ENCODE measurements around the gene STPG3.
A peak's percentile ranks its signal among the peaks of the same experiment; 100 is the strongest.

STPG3 gene

DNA sequence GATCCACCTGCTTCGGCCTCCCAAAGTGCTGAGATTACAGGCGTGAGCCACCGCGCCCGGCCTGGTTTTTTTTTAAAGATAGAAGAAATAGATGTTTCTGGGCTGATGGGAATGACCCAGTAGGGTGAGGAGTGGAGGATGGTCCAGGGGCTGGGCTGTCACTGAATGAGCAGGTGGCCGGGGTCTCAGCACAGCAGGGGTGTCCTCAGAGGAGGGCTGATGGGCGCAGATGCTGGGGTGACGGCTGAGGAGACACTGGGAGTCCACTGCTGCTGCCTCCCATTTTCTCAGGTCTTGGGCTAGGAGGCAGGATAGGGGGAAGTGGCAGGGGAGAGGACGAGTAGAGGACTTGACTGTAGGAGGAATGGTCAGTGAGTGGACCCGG, 24.1 kb downstream of the STPG3 start:
- Histone ChIP-seq H3K27me3 (ENCODE audit: insufficient read depth, low read length) (no peaks in the 10 kb centered on the region), H3K79me2 (ENCODE audit: insufficient read depth, low read length) (no peaks in the 10 kb centered on the region), H3K9ac (ENCODE audit: low read length) (no peak overlapping the region), H3K4me2 (ENCODE audit: low read length) (no peak overlapping the region), H3K9me2 (ENCODE audit: low read depth, low read length) (no peaks in the 10 kb centered on the region), H3K4me1 (ENCODE audit: insufficient read depth, low read length, severe bottlenecking) (peaks cover 65% of the 10 kb centered on the region), H3K27ac (ENCODE audit: low read depth, low read length, poor library complexity, severe bottlenecking) (peak overlapping the region; percentile 83), H4K20me1 (ENCODE audit: insufficient read depth, low read length) (no peaks in the 10 kb centered on the region), H2AFZ (ENCODE audit: low read length) (no peak overlapping the region), H3F3A (ENCODE audit: insufficient read depth, low read length) (no peaks in the 10 kb centered on the region), H3K4me3 (ENCODE audit: low read depth, low read length, poor library complexity, severe bottlenecking) (no peak overlapping the region), H3K9me3 (ENCODE audit: low read length) (no peaks in the 10 kb centered on the region), H3K36me3 (ENCODE audit: insufficient read depth, low read length) (peaks cover 22% of the 10 kb centered on the region)
- TF ChIP-seq, protein P1, sequence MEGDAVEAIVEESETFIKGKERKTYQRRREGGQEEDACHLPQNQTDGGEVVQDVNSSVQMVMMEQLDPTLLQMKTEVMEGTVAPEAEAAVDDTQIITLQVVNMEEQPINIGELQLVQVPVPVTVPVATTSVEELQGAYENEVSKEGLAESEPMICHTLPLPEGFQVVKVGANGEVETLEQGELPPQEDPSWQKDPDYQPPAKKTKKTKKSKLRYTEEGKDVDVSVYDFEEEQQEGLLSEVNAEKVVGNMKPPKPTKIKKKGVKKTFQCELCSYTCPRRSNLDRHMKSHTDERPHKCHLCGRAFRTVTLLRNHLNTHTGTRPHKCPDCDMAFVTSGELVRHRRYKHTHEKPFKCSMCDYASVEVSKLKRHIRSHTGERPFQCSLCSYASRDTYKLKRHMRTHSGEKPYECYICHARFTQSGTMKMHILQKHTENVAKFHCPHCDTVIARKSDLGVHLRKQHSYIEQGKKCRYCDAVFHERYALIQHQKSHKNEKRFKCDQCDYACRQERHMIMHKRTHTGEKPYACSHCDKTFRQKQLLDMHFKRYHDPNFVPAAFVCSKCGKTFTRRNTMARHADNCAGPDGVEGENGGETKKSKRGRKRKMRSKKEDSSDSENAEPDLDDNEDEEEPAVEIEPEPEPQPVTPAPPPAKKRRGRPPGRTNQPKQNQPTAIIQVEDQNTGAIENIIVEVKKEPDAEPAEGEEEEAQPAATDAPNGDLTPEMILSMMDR (IDR thresholded peaks at IDR 0.05; ENCODE audit: low read length) = no peak
- no peak for TF ChIP-seq EZH2 (IDR thresholded peaks at IDR 0.05; ENCODE audit: borderline replicate concordance, low read length)

DNA sequence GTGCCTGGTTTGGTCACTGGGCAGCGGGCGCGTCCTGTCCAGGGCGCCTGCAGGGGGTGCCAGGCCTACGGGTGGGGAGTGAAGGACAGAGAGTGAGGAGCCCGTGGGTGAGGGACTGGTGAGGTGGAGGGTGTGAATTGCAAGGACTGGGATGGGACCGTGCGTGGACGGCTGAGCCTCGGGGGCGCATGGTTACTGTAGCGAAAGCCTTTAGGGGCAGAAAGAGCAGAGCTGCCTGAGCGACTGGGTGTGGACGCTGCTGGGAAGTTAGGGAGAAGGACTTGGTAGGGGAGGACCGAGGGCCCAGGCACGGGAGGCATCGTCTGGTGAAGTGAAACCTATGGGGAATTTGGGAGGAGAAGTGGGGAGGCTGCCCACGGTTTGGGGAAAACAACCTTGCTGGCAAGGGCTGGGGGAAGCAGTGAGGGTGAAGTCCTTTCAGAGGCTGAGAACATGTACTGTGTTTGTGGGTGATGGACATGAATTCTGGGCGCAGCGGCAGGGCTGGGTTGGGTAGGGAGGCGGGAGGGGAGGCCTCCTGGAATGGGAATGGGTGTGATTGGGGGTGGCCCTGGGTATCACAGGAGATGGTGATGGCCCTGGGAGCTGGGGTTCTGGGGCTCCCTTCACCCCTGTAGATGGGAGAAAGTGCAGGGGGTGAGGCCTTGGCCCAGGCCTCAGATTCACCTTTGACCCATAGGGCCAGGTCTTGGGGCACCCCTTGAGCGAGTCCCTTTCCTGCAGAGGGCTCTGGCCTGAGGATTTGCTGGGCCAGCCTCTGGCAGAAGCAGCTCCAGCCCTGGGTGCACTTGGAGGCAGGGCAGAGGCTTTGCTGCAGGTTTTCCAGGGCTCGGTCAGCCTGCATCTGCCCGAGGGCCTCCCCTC, 24.7 kb downstream of the STPG3 start:
- H4K20me1 ChIP-seq (ENCODE audit: insufficient read depth, low read length) = no peaks in the 10 kb centered on the region
- H3K79me2 ChIP-seq (ENCODE audit: insufficient read depth, low read length) = no peaks in the 10 kb centered on the region

DNA sequence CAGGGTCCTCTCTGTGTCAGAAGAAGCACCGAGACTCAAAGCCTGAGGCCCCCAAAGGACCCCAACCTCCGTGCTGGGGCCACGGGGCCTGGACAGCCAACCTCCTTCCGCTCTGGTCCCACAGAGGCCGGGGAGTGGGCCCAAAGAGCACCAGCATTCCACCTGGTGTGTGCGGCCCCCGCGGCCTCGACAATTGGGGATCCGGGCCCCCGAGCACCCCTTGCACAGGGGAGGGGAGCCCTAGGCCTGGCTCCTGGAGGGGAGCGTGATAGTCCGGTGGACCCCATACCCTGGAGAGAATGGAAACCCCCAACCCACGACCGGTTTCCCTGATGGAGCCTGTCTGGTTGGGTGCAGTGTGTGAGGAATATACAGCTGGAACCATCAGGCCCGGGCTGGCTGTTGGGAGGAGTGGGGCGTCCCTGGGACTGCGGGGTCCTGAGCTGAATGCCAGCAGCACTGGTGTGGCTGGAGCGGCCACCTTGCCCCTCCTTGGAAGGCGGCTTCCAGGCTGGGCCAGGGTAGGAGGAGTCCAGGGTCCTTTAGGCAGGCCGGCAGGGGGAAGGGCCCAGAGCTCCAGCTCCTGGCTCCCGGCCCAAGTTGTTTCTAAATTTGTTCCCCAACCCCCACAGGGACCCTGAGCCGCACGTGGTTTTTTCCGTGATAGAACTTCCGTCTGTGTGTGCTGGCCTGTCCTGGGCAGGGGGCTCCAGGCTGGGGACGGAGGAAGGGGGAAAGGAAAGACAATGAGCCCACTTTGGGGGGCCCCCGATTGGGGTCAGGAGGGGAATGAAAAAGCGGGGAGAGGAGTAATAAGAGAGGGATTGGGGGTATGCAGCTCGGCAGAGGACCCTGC, 25.6 kb downstream of the STPG3 start:
- no peaks in the 10 kb centered on the region for H3K9me2 ChIP-seq (ENCODE audit: low read depth, low read length)

More for the DNA sequence above, 24.7 kb downstream of the STPG3 start:
- peaks cover 21% of the 10 kb centered on the region for H3K36me3 ChIP-seq (ENCODE audit: insufficient read depth, low read length)
- no peak overlapping the region for H2AFZ ChIP-seq (ENCODE audit: low read length)
- H3K9me2 ChIP-seq (ENCODE audit: low read depth, low read length) = no peaks in the 10 kb centered on the region
- no peak overlapping the region for H3K4me3 ChIP-seq (ENCODE audit: low read depth, low read length, poor library complexity, severe bottlenecking)
- H3F3A ChIP-seq (ENCODE audit: insufficient read depth, low read length) = no peaks in the 10 kb centered on the region
- TF ChIP-seq, protein P1 (IDR thresholded peaks at IDR 0.05; ENCODE audit: low read length) = no peak
- no peak for TF ChIP-seq EZH2 (IDR thresholded peaks at IDR 0.05; ENCODE audit: borderline replicate concordance, low read length)
- no peaks in the 10 kb centered on the region for H3K27me3 ChIP-seq (ENCODE audit: insufficient read depth, low read length)
- H3K4me1 ChIP-seq (ENCODE audit: insufficient read depth, low read length, severe bottlenecking) = peaks cover 71% of the 10 kb centered on the region
- H3K9ac ChIP-seq (ENCODE audit: low read length) = no peak overlapping the region; the same call in 1 of the 2 replicates
- H3K9me3 ChIP-seq (ENCODE audit: low read length) = no peaks in the 10 kb centered on the region
- H3K4me2 ChIP-seq (ENCODE audit: low read length) = no peak overlapping the region
- H3K27ac ChIP-seq (ENCODE audit: low read depth, low read length, poor library complexity, severe bottlenecking) = peak overlapping the region; percentile 83

More for the DNA sequence above, 25.6 kb downstream of the STPG3 start:
- no peak for TF ChIP-seq EZH2 (IDR thresholded peaks at IDR 0.05; ENCODE audit: borderline replicate concordance, low read length)
- TF ChIP-seq, protein P1 (IDR thresholded peaks at IDR 0.05; ENCODE audit: low read length) = no peak
- Histone ChIP-seq H3K4me1 (ENCODE audit: insufficient read depth, low read length, severe bottlenecking) (peaks cover 64% of the 10 kb centered on the region), H3K9me3 (ENCODE audit: low read length) (no peaks in the 10 kb centered on the region), H3K4me2 (ENCODE audit: low read length) (peak overlapping the region; percentile 64), H3K79me2 (ENCODE audit: insufficient read depth, low read length) (no peaks in the 10 kb centered on the region), H3F3A (ENCODE audit: insufficient read depth, low read length) (no peaks in the 10 kb centered on the region), H2AFZ (ENCODE audit: low read length) (no peak overlapping the region), H3K4me3 (ENCODE audit: low read depth, low read length, poor library complexity, severe bottlenecking) (peak overlapping the region; percentile 57), H3K27me3 (ENCODE audit: insufficient read depth, low read length) (no peaks in the 10 kb centered on the region), H4K20me1 (ENCODE audit: insufficient read depth, low read length) (no peaks in the 10 kb centered on the region), H3K9ac (ENCODE audit: low read length) (peak overlapping the region; percentile 58), H3K27ac (ENCODE audit: low read depth, low read length, poor library complexity, severe bottlenecking) (peak overlapping the region; percentile 83), H3K36me3 (ENCODE audit: insufficient read depth, low read length) (peaks cover 18% of the 10 kb centered on the region)

Measured in OCI-LY1 (cell line).